ENCODE data around the gene RHOD. TPM values are rescaled to one million over a fixed set of nuclear protein-coding genes. Genes with fewer than 3 reads are reported as not detected.
A peak's percentile ranks its signal among the peaks of the same experiment; 100 is the strongest.

Gene RHOD
- total RNA-seq, 2 experiments from 2014 or later, result 0.35 TPM; not detected in 1

DNA sequence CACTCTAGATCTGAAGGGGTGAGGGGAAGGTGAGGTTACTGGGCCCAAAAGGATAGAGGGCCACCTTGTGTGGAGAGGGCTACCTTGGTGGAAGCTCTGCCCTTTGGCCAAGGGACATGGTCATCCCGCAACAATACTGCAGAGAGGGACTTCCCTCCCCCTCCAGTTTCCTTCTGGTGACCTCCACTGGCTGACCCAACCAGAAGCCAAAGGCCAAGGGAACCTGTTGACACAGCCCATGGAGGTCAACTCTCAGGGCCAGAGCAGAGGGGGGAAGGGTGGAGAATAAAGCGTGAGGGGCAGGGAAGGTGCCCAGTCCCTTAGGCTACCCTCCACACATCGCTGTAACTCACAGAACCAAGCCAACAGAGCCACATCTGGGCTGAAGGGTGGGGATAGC is 15.0 kb upstream of the RHOD start:
- Mint-ChIP-seq H3K36me3 (ENCODE audit: low read depth) (no peaks in the 10 kb centered on the region), H3K9me3 (no peaks in the 10 kb centered on the region), H3K27ac (no peak overlapping the region), H3K4me1 (no peaks in the 10 kb centered on the region), H3K4me3 (no peak overlapping the region), H3K27me3 (peaks cover 8% of the 10 kb centered on the region)
- ChIA-PET POLR2A (no interaction called here), CTCF (no interaction called here)
- DNase-seq, result no peak

DNA sequence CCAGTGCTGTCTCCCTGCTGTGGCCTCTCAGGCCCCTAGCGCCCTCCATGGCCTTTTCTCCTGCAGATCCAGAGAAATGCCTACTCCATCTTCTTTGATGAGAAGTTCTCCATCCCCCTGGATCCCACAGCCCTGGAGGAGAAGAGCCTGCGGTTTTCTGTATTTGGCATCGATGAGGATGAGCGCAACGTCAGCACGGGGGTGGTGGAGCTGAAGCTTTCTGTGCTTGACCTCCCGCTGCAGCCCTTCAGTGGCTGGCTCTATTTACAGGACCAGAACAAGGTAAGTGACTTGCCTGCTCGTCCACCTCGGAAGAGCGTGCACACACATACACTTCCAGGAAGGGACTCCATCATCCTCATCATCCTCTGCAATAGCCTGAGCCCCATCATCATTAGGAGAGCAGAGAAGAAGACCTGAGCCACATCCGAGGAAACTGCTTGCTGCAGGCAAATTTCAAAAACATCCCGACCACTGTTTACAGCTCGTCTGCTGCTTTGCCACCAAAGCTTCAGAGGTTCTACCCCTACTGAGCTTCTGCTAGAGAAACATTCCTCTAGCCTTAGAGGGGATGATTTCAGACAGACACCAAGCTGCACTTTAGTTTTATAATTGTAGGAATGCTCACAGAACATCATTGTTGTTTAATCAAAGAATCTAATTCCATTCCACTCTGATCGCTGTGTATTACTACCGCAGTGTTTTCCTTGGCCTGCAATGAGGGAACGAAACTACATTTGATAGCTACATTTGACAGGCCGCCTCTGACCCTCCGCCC is 12.9 kb upstream of the RHOD start:
- H3K4me3 Mint-ChIP-seq, result no peak overlapping the region
- POLR2A ChIA-PET, result no interaction called here

DNA sequence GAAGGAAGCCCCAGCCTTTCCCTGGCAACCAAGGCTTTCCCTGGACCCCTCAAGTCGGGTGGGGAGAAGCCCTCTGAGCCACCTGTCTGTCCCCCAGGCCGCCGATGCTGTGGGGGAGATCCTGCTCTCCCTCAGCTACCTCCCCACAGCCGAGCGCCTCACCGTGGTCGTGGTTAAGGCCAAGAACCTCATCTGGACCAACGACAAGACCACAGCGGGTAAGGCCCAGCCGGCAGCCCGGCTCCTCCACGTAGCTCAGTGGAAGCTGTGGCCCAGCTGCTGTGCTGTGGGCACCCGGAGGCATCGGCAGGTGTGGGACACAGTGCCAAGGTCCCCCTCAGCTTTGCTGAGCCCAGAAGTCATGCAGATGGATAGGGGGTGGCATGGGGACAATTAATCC is 12.2 kb upstream of the RHOD start:
- DNase-seq, result no peak
- ChIA-PET CTCF (interaction anchor here (2.4 kb wide), 1 partner anchor 9 kb away, joined by 11 read pairs; no protein-coding TSS in a partner anchor), POLR2A (no interaction called here)
- Mint-ChIP-seq H3K4me3 (no peak overlapping the region), H3K4me1 (no peaks in the 10 kb centered on the region), H3K36me3 (ENCODE audit: low read depth) (no peaks in the 10 kb centered on the region), H3K27ac (no peak overlapping the region), H3K9me3 (no peaks in the 10 kb centered on the region), H3K27me3 (peaks cover 3% of the 10 kb centered on the region)

More for the DNA sequence above, 12.9 kb upstream of the RHOD start:
- DNase-seq, result no peak
- no peaks in the 10 kb centered on the region for H3K4me1 Mint-ChIP-seq
- CTCF ChIA-PET, result interaction anchor here (0.9 to 2.4 kb wide), 2 partner anchors 10 to 12 kb away, joined by 3 to 11 read pairs; partner anchors contain the start of gene RHOD
- H3K9me3 Mint-ChIP-seq, result no peaks in the 10 kb centered on the region
- no peak overlapping the region for H3K27ac Mint-ChIP-seq
- H3K36me3 Mint-ChIP-seq (ENCODE audit: low read depth), result no peaks in the 10 kb centered on the region
- peaks cover 3% of the 10 kb centered on the region for H3K27me3 Mint-ChIP-seq

DNA sequence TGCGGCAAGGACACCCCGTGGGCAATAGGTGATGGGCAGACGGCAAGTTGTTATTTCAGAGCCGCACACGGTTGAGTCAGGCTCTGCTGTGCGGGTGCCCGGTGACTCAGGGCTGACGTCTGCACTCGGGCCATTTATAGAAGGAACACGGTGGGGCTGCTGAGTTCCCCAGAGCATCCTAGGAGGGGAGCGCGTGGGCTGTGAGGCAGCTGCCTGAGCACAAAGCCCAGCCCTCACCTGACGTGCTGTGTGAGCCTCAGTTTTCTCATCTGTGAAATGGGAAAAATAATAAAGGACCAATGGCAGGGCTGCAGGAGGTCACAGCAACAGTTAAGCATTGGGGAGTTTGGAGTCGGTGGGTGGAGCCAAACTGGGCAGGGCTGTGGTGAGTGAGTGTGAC is 11.3 kb upstream of the RHOD start:
- peaks cover 3% of the 10 kb centered on the region for H3K27me3 Mint-ChIP-seq
- H3K4me3 Mint-ChIP-seq, result no peak overlapping the region
- no peak overlapping the region for H3K27ac Mint-ChIP-seq
- POLR2A ChIA-PET, result no interaction called here
- H3K36me3 Mint-ChIP-seq (ENCODE audit: low read depth), result no peaks in the 10 kb centered on the region
- DNase-seq, result no peak
- no peaks in the 10 kb centered on the region for H3K4me1 Mint-ChIP-seq
- H3K9me3 Mint-ChIP-seq, result no peaks in the 10 kb centered on the region
- CTCF ChIA-PET, result no interaction called here

DNA sequence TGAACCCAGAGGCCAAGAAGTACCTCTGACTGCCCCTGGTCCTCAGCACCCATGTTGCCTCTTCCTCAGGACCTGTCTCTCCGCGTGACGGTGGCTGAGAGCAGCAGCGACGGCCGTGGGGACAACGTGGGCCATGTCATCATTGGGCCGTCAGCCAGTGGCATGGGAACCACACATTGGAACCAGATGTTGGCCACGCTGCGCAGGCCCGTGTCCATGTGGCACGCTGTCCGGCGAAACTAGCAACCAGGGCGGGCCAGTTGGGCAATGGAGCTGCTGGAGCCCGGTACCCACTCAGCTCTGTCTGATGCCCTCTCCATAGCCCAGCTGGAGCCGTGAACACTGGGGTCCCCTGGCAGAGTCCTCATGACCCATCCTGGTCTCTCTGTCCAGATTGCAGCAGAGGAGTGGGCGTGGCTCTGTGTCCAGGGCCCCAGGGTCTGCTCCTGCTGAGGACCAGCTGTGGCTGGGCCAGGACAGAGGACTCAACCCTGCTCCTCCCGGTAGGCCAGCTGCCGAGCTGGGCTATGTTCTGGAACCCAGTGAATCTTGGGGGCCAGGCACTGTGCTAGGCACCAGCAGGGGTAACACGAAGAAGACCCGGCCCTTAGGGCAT is 8.0 kb upstream of the RHOD start:
- Mint-ChIP-seq H3K4me3 (no peak overlapping the region), H3K4me1 (no peaks in the 10 kb centered on the region), H3K27me3 (peaks cover 3% of the 10 kb centered on the region), H3K9me3 (no peaks in the 10 kb centered on the region), H3K36me3 (ENCODE audit: low read depth) (no peaks in the 10 kb centered on the region), H3K27ac (no peak overlapping the region)
- ChIA-PET CTCF (no interaction called here), POLR2A (no interaction called here)
- no peak for DNase-seq

DNA sequence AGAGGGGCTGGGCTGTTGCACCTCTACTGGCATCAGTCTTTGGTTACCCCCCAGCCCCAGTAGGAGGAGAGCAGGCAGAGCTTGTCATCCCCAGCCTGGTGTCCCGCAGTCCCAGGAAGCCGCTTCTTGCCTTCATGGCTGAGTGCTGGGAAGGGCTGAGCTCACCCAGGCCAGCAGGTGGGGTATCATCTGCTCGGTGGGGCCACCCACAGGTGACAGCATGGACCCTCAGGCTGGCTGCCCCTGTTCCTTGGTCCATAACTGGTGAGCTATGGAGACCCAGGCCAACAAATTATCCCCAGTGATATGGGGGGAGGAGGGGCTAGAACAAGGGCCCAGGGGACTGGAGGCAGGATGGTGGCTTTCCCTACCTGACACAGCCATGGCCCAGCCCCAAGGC is 6.5 kb upstream of the RHOD start:
- ChIA-PET CTCF (interaction anchor here (0.7 kb wide), 1 partner anchor 165 kb away, joined by 3 read pairs; no protein-coding TSS in a partner anchor), POLR2A (no interaction called here)
- no peak for DNase-seq
- no peaks in the 10 kb centered on the region for H3K36me3 Mint-ChIP-seq (ENCODE audit: low read depth)
- no peak overlapping the region for H3K27ac Mint-ChIP-seq
- no peaks in the 10 kb centered on the region for H3K9me3 Mint-ChIP-seq
- no peaks in the 10 kb centered on the region for H3K4me1 Mint-ChIP-seq
- no peak overlapping the region for H3K4me3 Mint-ChIP-seq
- H3K27me3 Mint-ChIP-seq, result peaks cover 1% of the 10 kb centered on the region

DNA sequence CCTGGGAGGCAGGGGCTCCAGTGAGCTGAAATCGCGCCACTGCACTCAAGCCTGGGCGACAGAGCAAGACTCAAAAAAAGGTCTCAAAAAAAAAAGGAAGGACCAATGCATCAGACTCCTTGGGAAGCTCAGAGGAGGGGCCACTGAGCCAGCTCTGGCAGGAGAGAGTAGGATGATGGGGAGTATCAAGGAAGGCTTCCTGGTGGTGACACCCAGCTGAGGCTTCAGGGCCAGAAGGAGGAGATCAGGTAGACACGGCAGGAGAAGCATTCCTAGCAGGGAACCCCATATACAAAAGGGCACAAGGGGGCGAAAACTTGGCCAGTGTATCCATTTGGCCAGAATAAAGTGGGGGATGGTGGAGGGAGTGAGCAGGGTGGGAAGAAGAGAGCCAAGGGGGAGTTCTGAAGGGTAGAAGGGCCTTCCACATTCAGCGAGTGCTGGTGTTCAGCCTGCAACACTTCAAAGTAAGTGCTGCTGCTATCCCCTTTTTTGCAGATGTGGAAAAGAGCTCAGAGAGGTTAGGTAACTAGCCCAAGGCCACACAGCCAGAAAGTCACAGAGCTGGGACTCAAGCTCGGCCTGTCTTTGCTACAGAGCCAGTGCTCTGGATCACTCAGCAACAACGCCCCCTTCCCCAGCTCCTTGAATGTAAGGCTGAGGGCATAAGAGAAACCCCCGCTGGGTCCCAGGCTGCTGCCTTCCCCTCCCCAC is 5.3 kb upstream of the RHOD start:
- ChIA-PET CTCF (interaction anchor here (1.4 to 2.5 kb wide), 3 partner anchors 14 to 20 kb away, joined by 4 to 9 read pairs (median 5); no protein-coding TSS in a partner anchor), POLR2A (no interaction called here)
- DNase-seq, result no peak
- Mint-ChIP-seq H3K27me3 (peaks cover 7% of the 10 kb centered on the region), H3K9me3 (no peaks in the 10 kb centered on the region), H3K36me3 (ENCODE audit: low read depth) (no peaks in the 10 kb centered on the region), H3K4me1 (peaks cover 7% of the 10 kb centered on the region), H3K4me3 (no peak overlapping the region), H3K27ac (no peak overlapping the region)

DNA sequence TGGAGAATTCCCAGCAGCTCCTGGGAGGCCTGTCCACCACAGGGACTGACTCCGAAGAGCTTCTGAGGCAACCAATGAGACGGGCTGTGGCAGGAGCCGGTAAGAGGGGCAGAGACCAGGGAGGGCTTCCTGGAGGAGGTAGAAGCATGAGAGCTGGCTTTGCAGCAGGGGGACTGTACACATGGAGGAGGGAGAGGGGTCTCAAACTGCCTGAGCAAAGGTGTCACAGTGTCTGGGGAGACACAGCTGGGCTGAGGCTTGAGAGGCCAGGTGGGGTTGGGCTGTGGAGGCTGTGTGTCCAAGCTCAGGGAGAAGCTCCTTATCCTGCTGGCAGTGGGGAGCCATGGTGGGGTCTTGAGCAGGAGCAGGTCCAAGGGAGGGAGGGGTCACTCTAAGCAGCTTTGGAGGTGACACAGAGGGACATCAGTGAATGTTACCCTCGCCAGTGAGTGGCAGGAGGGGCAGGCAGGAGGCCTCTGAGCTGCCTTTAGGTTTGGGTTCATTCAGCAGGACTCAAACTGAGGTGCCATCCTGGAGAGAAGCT is 4.6 kb upstream of the RHOD start:
- Mint-ChIP-seq H3K36me3 (ENCODE audit: low read depth) (no peaks in the 10 kb centered on the region), H3K27ac (no peak overlapping the region), H3K4me1 (peaks cover 9% of the 10 kb centered on the region), H3K27me3 (peaks cover 7% of the 10 kb centered on the region), H3K9me3 (no peaks in the 10 kb centered on the region), H3K4me3 (no peak overlapping the region)
- CTCF ChIA-PET, result interaction anchor here (0.6 to 3.2 kb wide), 6 partner anchors 8 to 152 kb away, joined by 3 to 11 read pairs (median 4); no protein-coding TSS in a partner anchor
- POLR2A ChIA-PET, result no interaction called here
- no peak for DNase-seq

DNA sequence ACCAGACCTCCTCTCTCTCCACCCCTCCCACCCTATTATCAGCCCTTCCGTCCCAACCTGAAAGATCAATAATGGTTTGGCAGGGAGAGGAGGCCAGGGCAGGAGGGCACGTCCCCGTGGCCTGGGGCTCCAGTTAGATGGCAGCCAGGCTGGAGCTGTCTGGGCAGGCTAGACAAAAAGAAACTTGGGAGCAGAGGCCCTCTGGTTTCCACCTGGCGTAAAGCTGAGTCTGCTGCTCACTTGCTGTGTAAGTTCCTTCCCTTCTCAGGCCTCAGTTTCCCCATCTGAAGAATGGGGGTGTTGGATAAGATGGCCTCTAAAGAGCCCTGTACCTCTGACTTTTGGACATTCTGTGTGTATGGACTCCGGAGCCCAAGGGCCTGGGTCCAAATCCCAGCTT is 3.8 kb upstream of the RHOD start:
- POLR2A ChIA-PET, result interaction anchor here (0.6 kb wide), 1 partner anchor 709 kb away, joined by 3 read pairs; no protein-coding TSS in a partner anchor
- no peaks in the 10 kb centered on the region for H3K9me3 Mint-ChIP-seq

DNA sequence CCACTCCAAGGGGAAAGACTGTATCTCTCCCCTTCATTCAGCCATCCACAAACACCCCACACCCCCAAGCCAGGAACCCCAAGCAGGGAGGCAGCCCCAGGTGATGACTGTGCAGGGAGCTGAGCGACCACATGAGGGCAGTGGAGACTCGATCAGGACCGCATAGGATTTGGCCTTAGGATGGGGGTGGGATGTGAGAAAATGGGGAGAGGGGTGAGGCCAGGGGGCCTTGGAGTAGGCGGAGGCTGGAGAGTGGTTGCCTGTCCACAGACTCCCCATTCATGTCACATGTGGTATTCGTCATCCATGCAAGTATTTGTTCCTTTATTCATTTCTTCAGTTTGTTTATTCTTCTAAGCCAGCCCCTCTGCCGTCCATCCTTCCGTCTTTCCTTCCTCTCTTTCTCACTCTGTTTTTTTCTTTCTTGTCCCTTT is 2.7 kb upstream of the RHOD start:
- no peaks in the 10 kb centered on the region for H3K36me3 Mint-ChIP-seq (ENCODE audit: low read depth)
- no peak overlapping the region for H3K27ac Mint-ChIP-seq
- ChIA-PET CTCF (interaction anchor here (0.6 to 3.2 kb wide), 8 partner anchors 9 to 177 kb away, joined by 3 to 11 read pairs (median 3); no protein-coding TSS in a partner anchor), POLR2A (no interaction called here)
- peaks cover 10% of the 10 kb centered on the region for H3K27me3 Mint-ChIP-seq
- peak; percentile 53 for DNase-seq
- H3K4me1 Mint-ChIP-seq, result peaks cover 12% of the 10 kb centered on the region
- no peak overlapping the region for H3K4me3 Mint-ChIP-seq
- H3K9me3 Mint-ChIP-seq, result no peaks in the 10 kb centered on the region

More for the DNA sequence above, 3.8 kb upstream of the RHOD start:
- no peak overlapping the region for H3K27ac Mint-ChIP-seq
- H3K36me3 Mint-ChIP-seq (ENCODE audit: low read depth), result no peaks in the 10 kb centered on the region
- no peak for DNase-seq
- peaks cover 10% of the 10 kb centered on the region for H3K27me3 Mint-ChIP-seq
- H3K4me1 Mint-ChIP-seq, result peaks cover 12% of the 10 kb centered on the region
- H3K4me3 Mint-ChIP-seq, result no peak overlapping the region
- CTCF ChIA-PET, result interaction anchor here (0.7 to 3.2 kb wide), 9 partner anchors 9 to 385 kb away, joined by 3 to 11 read pairs (median 3); partner anchors contain the start of gene PTPRCAP

DNA sequence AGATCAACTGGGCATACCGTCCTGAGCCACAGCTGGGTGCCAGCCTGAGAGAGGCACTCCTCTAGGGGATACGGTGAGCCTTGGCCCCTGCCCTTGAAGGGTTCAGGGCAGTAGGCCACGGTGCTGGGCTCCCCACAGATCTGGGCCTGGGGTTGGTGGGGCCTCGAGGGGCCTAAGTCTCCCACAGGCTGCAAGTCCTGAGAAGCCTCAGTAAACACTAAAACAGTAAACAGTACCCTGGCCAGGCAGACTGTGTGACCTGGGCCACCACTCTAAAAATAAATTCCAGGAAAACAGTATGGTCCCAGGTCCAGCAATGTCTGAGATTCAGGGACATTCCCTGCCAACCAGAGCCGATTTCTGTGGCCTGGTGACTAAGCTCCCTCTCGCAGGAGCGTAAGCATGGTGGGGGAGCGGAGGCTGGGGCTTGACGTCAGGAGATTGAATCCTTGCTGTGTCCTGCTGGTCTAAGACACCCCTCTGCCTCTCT is 2.3 kb upstream of the RHOD start:
- CTCF ChIA-PET, result interaction anchor here (0.6 to 3.2 kb wide), 7 partner anchors 11 to 327 kb away, joined by 3 to 11 read pairs (median 3); no protein-coding TSS in a partner anchor

DNA sequence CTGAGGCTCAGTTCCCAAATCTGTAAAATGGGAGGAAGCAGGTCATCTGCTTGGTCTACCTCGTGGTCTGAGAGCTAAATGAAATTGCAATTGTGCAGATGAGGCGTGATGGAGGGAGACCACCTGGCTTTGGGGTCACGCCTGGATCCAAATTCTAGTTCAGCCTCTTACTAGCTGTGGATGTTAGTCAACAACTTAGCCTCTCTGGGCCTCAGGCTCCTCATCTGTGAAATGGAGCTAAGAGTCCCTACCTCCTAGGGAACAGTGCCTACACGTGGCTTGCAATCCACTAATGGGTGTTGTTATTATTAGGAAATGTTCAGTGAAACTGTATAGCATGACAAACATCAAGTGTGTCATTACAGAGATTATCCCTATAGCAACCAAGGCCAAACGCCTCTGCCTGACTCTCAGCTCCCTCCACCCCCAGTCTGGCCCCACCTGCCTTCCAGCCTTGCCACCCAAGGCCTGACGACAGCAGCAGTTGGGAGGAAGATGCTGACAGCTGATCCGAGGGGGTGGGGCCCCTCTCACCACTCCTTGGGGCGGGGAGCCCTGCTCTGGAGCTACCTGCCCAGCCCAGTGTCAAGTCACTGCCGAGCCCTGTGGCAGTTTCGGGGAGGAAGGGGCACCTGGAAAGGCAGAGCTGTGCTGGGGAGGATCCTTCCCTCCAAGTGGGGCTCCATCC is 1.7 kb upstream of the RHOD start:
- Mint-ChIP-seq H3K4me1 (peaks cover 12% of the 10 kb centered on the region), H3K4me3 (no peak overlapping the region), H3K36me3 (ENCODE audit: low read depth) (no peaks in the 10 kb centered on the region), H3K27ac (no peak overlapping the region), H3K27me3 (peaks cover 10% of the 10 kb centered on the region), H3K9me3 (no peaks in the 10 kb centered on the region)
- POLR2A ChIA-PET, result no interaction called here
- no peak for DNase-seq
- CTCF ChIA-PET, result interaction anchor here (0.6 to 3.2 kb wide), 7 partner anchors 8 to 327 kb away, joined by 3 to 11 read pairs (median 4); no protein-coding TSS in a partner anchor

More for the DNA sequence above, 2.3 kb upstream of the RHOD start:
- H3K36me3 Mint-ChIP-seq (ENCODE audit: low read depth), result no peaks in the 10 kb centered on the region
- H3K4me1 Mint-ChIP-seq, result peaks cover 12% of the 10 kb centered on the region
- no peaks in the 10 kb centered on the region for H3K9me3 Mint-ChIP-seq
- DNase-seq, result no peak
- no peak overlapping the region for H3K4me3 Mint-ChIP-seq
- no peak overlapping the region for H3K27ac Mint-ChIP-seq
- POLR2A ChIA-PET, result no interaction called here
- H3K27me3 Mint-ChIP-seq, result peaks cover 10% of the 10 kb centered on the region
